K562 (cell line): Measurements from ENCODE around the gene ARSK. TPM values are rescaled to one million over a fixed set of nuclear protein-coding genes. Genes with fewer than 3 reads are reported as not detected.

Experiments used
- BCL6 ChIP-seq: fragments of 250-450 bp; sonication (Bioruptor Pico); IDR thresholded peaks from 2 replicates; pipeline ENCODE4 v1.4.0; 2020
- CBFB ChIP-seq: sonication (generic); formaldehyde crosslinking; IDR thresholded peaks from 2 replicates; pipeline ENCODE4 v1.4.0; 2020; ENCODE audit warnings: mild to moderate bottlenecking, missing genetic modification reagents
- NBN ChIP-seq: fragments of 450-650 bp; IDR thresholded peaks from 2 replicates; pipeline ENCODE4 v1.6.1; 2016; ENCODE audit warnings: low read depth, mild to moderate bottlenecking
- NFE2L1 ChIP-seq: fragments of 450-650 bp; IDR thresholded peaks from 2 replicates; pipeline ENCODE4 v1.6.1; 2016; ENCODE audit warnings: missing genetic modification characterization, low read depth, mild to moderate bottlenecking, missing compliant biosample characterization, moderate library complexity, borderline replicate concordance
- RBM22 ChIP-seq: fragments of 200-400 bp; formaldehyde crosslinking; IDR thresholded peaks from 2 replicates; pipeline ENCODE4 v1.6.1; 2018; ENCODE audit warnings: low read length, low read depth; ENCODE audit not compliant: poor library complexity, severe bottlenecking
- SMARCC2 ChIP-seq: fragments of 450-650 bp; IDR thresholded peaks from 2 replicates; pipeline ENCODE4 v1.6.1; 2017; ENCODE audit warnings: antibody characterized with exemption, moderate library complexity, mild to moderate bottlenecking, low read depth
- TAF9B ChIP-seq: fragments of 450-650 bp; IDR thresholded peaks from 2 replicates; pipeline ENCODE4 v1.6.1; 2018; ENCODE audit warnings: mild to moderate bottlenecking; ENCODE audit not compliant: partially characterized antibody
- ZC3H8 ChIP-seq: fragments of 450-650 bp; IDR thresholded peaks from 2 replicates; pipeline ENCODE4 v1.6.1; 2017
- ZNF57 ChIP-seq: fragments of 450-650 bp; formaldehyde crosslinking; IDR thresholded peaks from 2 replicates; pipeline ENCODE4 v1.4.0; 2020; ENCODE audit warnings: mild to moderate bottlenecking, moderate library complexity
- polyA plus RNA-seq, 8 experiments: library from polyadenylated mRNA; depleted of rRNA in 4 of 8; stranded (reverse) in 5 of 8; unstranded in 3 of 8; fragments of >200 nt; fragmentation: Nextera tagmentation in 2 of 8; fragmentation: Illumina TruSeq in 1 of 8; extraction: Ambion mirVana in 2 of 8; extraction: Trizol in 1 of 8; gene quantifications; 2 replicates each; pipeline versions ENCODE4 v1.2.1 to v1.2.3, GENCODE V29; 2011 to 2014; ENCODE audit warnings: inconsistent platforms in 1 of 8, missing spikeins in 1 of 8
- total RNA-seq, 7 experiments: library from RNA; depleted of rRNA in 6 of 7; stranded (reverse); fragments of >200 nt in 6 of 7; fragmentation: Illumina TruSeq in 2 of 7; extraction: Trizol in 2 of 7; gene quantifications; 2 replicates each; pipeline versions ENCODE4 v1.2.1 to v1.2.3, GENCODE V29; 2011 to 2021; ENCODE audit warnings: low replicate concordance in 1 of 7
- TF ChIP-seq, protein P1 (sequence below): sonication (generic); formaldehyde crosslinking; IDR thresholded peaks from 2 replicates; pipeline ENCODE4 v1.8.0; 2022; ENCODE audit warnings: mild to moderate bottlenecking, missing genetic modification reagents
- TF ChIP-seq, protein P2 (sequence below): fragments of 250-450 bp; sonication (Bioruptor Pico); IDR thresholded peaks from 2 replicates; pipeline ENCODE4 v1.5.0; 2021
- TF ChIP-seq, protein P3 (sequence below): IDR thresholded peaks from 3 replicates; pipeline ENCODE4 v1.6.1; 2011; ENCODE audit warnings: borderline replicate concordance, mild to moderate bottlenecking, moderate library complexity; ENCODE audit not compliant: insufficient read length; ENCODE audit errors: extremely low read depth
- TF ChIP-seq, protein P4 (sequence below): fragments of 450-650 bp; IDR thresholded peaks from 2 replicates; pipeline ENCODE4 v1.6.1; 2016; ENCODE audit warnings: borderline replicate concordance
- TF ChIP-seq, protein P5 (sequence below): fragments of 450-650 bp; conservative IDR thresholded peaks from 2 replicates; pipeline ENCODE4 v1.6.1; 2016; ENCODE audit warnings: missing genetic modification characterization, low read depth, mild to moderate bottlenecking, missing compliant biosample characterization, moderate library complexity

Gene ARSK
- total and polyA plus RNA-seq, 9 of the 15 experiments (the other 6 are each of a cell fraction or from before 2014, with no cell fraction given) = 2.7 to 9.4 (median 7.1) TPM

DNA sequence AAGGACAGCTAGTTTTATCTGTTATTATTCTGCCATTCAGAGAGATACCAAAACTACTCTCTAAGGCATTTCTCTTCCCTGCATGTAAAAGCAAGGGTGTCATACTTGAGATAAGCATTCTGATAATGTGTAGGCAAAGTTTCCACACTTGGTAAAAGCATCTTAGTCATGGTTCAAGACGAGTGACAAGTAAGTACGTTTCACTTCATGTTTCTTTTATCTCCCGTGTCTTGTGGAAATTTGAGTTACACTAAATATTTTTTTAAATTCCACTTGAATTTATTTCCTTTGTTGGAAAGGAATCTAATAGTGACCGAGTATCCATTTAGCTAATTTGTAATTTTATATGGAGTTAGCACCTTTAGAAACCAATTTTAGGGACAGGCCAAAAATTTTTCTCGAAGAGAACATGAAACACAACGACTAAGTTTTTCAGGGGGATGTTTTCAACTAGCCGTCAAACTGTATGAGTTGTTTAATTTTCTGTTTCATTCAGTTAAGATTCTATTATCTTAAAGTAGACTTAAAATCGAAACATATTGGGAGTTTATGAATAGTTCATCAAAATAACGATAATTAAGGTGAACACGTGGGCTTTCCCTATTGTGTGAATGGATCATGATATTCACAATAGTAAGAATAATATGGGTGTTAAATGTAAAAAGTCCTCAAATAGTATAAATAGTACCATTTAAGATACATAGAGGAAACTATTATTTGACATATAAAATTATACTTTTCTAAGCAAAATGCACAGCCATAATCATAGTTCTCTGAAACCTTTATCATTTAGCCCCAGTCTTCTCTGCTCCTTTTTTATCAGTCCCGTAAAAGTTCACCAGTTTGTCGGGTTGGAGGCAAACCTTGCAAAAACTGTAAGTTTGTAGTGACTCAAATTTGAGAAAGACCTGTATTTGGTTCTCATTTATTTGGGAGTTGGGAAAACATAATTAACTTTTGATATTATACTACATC, 93.3 kb downstream of the ARSK start (continued):
- TF ChIP-seq, protein P1, sequence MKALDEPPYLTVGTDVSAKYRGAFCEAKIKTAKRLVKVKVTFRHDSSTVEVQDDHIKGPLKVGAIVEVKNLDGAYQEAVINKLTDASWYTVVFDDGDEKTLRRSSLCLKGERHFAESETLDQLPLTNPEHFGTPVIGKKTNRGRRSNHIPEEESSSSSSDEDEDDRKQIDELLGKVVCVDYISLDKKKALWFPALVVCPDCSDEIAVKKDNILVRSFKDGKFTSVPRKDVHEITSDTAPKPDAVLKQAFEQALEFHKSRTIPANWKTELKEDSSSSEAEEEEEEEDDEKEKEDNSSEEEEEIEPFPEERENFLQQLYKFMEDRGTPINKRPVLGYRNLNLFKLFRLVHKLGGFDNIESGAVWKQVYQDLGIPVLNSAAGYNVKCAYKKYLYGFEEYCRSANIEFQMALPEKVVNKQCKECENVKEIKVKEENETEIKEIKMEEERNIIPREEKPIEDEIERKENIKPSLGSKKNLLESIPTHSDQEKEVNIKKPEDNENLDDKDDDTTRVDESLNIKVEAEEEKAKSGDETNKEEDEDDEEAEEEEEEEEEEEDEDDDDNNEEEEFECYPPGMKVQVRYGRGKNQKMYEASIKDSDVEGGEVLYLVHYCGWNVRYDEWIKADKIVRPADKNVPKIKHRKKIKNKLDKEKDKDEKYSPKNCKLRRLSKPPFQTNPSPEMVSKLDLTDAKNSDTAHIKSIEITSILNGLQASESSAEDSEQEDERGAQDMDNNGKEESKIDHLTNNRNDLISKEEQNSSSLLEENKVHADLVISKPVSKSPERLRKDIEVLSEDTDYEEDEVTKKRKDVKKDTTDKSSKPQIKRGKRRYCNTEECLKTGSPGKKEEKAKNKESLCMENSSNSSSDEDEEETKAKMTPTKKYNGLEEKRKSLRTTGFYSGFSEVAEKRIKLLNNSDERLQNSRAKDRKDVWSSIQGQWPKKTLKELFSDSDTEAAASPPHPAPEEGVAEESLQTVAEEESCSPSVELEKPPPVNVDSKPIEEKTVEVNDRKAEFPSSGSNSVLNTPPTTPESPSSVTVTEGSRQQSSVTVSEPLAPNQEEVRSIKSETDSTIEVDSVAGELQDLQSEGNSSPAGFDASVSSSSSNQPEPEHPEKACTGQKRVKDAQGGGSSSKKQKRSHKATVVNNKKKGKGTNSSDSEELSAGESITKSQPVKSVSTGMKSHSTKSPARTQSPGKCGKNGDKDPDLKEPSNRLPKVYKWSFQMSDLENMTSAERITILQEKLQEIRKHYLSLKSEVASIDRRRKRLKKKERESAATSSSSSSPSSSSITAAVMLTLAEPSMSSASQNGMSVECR (CRISPR knock-in tag) = no peak
- TF ChIP-seq, protein P2, sequence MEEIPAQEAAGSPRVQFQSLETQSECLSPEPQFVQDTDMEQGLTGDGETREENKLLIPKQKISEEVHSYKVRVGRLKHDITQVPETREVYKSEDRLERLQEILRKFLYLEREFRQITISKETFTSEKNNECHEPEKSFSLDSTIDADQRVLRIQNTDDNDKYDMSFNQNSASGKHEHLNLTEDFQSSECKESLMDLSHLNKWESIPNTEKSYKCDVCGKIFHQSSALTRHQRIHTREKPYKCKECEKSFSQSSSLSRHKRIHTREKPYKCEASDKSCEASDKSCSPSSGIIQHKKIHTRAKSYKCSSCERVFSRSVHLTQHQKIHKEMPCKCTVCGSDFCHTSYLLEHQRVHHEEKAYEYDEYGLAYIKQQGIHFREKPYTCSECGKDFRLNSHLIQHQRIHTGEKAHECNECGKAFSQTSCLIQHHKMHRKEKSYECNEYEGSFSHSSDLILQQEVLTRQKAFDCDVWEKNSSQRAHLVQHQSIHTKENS (CRISPR knock-in tag) = no peak
- TF ChIP-seq NFE2L1 (tag) (0 out of 2 replicates have a peak, but pooled peaks have one; percentile 19), BCL6 (CRISPR knock-in tag) (no peak), CBFB (CRISPR knock-in tag) (no peak), TAF9B (peak; percentile 66), ZNF57 (CRISPR knock-in tag) (no peak), SMARCC2 (no peak; the same call in 1 of the 2 replicates), NBN (peak; percentile 82; the same call in 1 of the 2 replicates), ZC3H8 (no peak), RBM22 (no peak)
- TF ChIP-seq, protein P3, sequence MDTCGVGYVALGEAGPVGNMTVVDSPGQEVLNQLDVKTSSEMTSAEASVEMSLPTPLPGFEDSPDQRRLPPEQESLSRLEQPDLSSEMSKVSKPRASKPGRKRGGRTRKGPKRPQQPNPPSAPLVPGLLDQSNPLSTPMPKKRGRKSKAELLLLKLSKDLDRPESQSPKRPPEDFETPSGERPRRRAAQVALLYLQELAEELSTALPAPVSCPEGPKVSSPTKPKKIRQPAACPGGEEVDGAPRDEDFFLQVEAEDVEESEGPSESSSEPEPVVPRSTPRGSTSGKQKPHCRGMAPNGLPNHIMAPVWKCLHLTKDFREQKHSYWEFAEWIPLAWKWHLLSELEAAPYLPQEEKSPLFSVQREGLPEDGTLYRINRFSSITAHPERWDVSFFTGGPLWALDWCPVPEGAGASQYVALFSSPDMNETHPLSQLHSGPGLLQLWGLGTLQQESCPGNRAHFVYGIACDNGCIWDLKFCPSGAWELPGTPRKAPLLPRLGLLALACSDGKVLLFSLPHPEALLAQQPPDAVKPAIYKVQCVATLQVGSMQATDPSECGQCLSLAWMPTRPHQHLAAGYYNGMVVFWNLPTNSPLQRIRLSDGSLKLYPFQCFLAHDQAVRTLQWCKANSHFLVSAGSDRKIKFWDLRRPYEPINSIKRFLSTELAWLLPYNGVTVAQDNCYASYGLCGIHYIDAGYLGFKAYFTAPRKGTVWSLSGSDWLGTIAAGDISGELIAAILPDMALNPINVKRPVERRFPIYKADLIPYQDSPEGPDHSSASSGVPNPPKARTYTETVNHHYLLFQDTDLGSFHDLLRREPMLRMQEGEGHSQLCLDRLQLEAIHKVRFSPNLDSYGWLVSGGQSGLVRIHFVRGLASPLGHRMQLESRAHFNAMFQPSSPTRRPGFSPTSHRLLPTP = no peak
- TF ChIP-seq, protein P4, sequence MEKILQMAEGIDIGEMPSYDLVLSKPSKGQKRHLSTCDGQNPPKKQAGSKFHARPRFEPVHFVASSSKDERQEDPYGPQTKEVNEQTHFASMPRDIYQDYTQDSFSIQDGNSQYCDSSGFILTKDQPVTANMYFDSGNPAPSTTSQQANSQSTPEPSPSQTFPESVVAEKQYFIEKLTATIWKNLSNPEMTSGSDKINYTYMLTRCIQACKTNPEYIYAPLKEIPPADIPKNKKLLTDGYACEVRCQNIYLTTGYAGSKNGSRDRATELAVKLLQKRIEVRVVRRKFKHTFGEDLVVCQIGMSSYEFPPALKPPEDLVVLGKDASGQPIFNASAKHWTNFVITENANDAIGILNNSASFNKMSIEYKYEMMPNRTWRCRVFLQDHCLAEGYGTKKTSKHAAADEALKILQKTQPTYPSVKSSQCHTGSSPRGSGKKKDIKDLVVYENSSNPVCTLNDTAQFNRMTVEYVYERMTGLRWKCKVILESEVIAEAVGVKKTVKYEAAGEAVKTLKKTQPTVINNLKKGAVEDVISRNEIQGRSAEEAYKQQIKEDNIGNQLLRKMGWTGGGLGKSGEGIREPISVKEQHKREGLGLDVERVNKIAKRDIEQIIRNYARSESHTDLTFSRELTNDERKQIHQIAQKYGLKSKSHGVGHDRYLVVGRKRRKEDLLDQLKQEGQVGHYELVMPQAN = no peak
- TF ChIP-seq, protein P5, sequence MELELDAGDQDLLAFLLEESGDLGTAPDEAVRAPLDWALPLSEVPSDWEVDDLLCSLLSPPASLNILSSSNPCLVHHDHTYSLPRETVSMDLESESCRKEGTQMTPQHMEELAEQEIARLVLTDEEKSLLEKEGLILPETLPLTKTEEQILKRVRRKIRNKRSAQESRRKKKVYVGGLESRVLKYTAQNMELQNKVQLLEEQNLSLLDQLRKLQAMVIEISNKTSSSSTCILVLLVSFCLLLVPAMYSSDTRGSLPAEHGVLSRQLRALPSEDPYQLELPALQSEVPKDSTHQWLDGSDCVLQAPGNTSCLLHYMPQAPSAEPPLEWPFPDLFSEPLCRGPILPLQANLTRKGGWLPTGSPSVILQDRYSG (tag) = 0 out of 2 replicates have a peak, but pooled peaks have one; percentile 39
